Astrocyte of the spinal cord (primary cell): ENCODE results near the gene TUBA3E.
"Not testable (repeated sequence)": the region's sequence is repeated elsewhere in the genome, so short reads cannot be mapped to it uniquely, and the experiment has no call there.

ENCODE experiments used
- DNase-seq: peaks from one replicate; pipeline ENCODE4 v3.0.0; 2011; ENCODE audit warnings: low read depth, low spot score
- H3K4me3 ChIP-seq: 2 replicates; pipeline ENCODE4 v1.5.1; 2011; ENCODE audit warnings: low read depth, mild to moderate bottlenecking, low read length, moderate library complexity
- CTCF ChIP-seq: IDR thresholded peaks from 2 replicates; pipeline ENCODE4 v1.5.1; 2012; ENCODE audit warnings: low read depth, mild to moderate bottlenecking, low read length, inconsistent platforms
- in situ Hi-C: cut with HindIII; loops from 2 replicates; pipeline ENCODE4 v1.10.0; 2017; ENCODE audit warnings: low sequenced_read_pairs

TUBA3E gene

GRCh38 chr2:130228467-130229160, 30.4 kb upstream of the TUBA3E start:
- DNase-seq, H3K4me3 ChIP-seq, in situ Hi-C loops: not testable (repeated sequence)

GRCh38 chr2:130228005-130228404, 29.8 kb upstream of the TUBA3E start:
- H3K4me3 ChIP-seq, DNase-seq, in situ Hi-C loops: not testable (repeated sequence)

- H3K4me3 ChIP-seq, in situ Hi-C loops, DNase-seq: not testable (repeated sequence)
Measured at GRCh38 chr2:130222523-130222922, 24.3 kb upstream of the TUBA3E start.

- in situ Hi-C loops, DNase-seq, H3K4me3 ChIP-seq: not testable (repeated sequence)
Measured at GRCh38 chr2:130220505-130220904, 22.3 kb upstream of the TUBA3E start.

- in situ Hi-C loops, DNase-seq, H3K4me3 ChIP-seq: not testable (repeated sequence)
Measured at GRCh38 chr2:130219147-130219546, 20.9 kb upstream of the TUBA3E start.

- in situ Hi-C loops, H3K4me3 ChIP-seq, DNase-seq: not testable (repeated sequence)
Measured at GRCh38 chr2:130207051-130207450, 8.8 kb upstream of the TUBA3E start.

GRCh38 chr2:130203150-130203549, 4.9 kb upstream of the TUBA3E start:
- in situ Hi-C loops, DNase-seq, H3K4me3 ChIP-seq: not testable (repeated sequence)

- DNase-seq, H3K4me3 ChIP-seq, in situ Hi-C loops: not testable (repeated sequence)
Measured at GRCh38 chr2:130202518-130202917, 4.3 kb upstream of the TUBA3E start.

- DNase-seq, H3K4me3 ChIP-seq, in situ Hi-C loops: not testable (repeated sequence)
Measured at GRCh38 chr2:130196052-130196451, 2.2 kb downstream of the TUBA3E start.

GRCh38 chr2:130195089-130195635, 3.1 kb downstream of the TUBA3E start:
- in situ Hi-C loops, DNase-seq, H3K4me3 ChIP-seq: not testable (repeated sequence)

GRCh38 chr2:130193824-130194223, 4.4 kb downstream of the TUBA3E start:
- H3K4me3 ChIP-seq, in situ Hi-C loops, DNase-seq: not testable (repeated sequence)

- DNase-seq, in situ Hi-C loops, H3K4me3 ChIP-seq: not testable (repeated sequence)
Measured at GRCh38 chr2:130192451-130192850, 5.8 kb downstream of the TUBA3E start.

- DNase-seq, in situ Hi-C loops, H3K4me3 ChIP-seq: not testable (repeated sequence)
Measured at GRCh38 chr2:130191319-130191718, 6.9 kb downstream of the TUBA3E start.

- no peak overlapping the region for H3K4me3 ChIP-seq
- no peak for TF ChIP-seq CTCF
- in situ Hi-C loops: no loop called here
- no peak for DNase-seq
Measured at GRCh38 chr2:130190237-130190636, 8.0 kb downstream of the TUBA3E start.

- DNase-seq, in situ Hi-C loops, H3K4me3 ChIP-seq: not testable (repeated sequence)
Measured at GRCh38 chr2:130188958-130189357, 9.3 kb downstream of the TUBA3E start.

GRCh38 chr2:130187859-130188792, 10.1 kb downstream of the TUBA3E start:
- DNase-seq, in situ Hi-C loops, H3K4me3 ChIP-seq: not testable (repeated sequence)
